Germinal center (tissue), 1 donor: ENCODE results near the gene TUBB1.
A peak's percentile ranks its signal among the peaks of the same experiment; 100 is the strongest.
"Not testable (repeated sequence)": the region's sequence is repeated elsewhere in the genome, so short reads cannot be mapped to it uniquely, and the experiment has no call there.

Source experiments
- DNase-seq: peaks from one replicate; pipeline ENCODE4 v3.0.0; 2012; ENCODE audit warnings: mixed read lengths, low spot score

The TUBB1 gene

DNA sequence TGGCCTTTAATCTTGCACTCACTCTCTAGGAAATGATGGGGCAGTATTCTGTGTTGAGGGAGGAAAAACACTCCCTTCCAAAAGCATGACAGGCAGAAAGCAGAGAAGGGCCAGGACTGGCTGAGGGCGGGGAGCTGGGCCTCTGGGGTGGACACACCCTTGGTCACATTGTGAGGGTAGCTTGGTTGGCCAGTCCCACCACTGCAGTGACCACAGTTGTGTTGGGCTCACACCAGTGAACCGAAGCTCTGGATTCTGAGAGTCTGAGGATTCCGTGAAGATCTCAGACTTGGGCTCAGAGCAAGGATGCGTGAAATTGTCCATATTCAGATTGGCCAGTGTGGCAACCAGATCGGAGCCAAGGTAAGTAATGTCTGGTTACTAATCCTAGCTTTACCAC, at the start of gene TUBB1:
TSS of gene TUBB1 (plus strand) at position 213 of the 400 bp plus-strand sequence. CDS start at position 307, 94 bp downstream.
- no peak for DNase-seq

DNA sequence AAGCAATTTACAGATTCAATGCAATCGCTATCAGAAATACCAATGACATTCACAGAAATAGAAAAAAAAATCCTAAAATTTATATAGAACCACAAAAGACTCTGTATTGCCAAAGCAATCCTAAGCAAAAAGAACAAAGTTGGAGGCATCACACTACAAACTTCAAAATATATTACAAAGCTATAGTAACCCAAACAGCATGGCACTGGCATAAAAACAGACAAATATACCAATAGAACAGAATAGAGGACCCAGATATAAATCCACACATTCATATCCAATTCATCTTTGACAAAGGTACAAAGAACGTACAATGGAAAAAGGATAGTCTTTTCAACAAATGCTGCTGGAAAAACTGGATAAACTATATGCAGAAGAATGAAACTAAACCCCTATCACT, 49.8 kb upstream of the TUBB1 start:
- no peak for DNase-seq

DNA sequence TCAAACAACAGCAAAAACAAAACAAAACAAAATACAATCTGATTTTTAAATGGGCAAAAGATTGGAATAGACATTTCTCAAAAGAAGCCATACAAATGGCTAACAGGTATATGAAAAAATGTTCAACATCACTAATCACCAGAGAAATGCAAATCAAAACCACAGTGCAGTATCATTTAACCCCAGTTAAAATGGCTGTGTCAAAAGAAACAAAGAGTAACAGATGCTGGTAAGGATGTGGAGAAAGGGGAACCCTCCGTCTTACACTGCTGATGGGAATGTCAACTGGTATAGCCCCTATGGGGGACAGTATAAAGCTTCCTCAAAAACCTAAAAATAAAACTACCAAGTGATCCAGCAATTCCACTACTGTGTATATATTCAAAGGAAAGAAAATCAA, 49.1 kb upstream of the TUBB1 start:
- DNase-seq = no peak

DNA sequence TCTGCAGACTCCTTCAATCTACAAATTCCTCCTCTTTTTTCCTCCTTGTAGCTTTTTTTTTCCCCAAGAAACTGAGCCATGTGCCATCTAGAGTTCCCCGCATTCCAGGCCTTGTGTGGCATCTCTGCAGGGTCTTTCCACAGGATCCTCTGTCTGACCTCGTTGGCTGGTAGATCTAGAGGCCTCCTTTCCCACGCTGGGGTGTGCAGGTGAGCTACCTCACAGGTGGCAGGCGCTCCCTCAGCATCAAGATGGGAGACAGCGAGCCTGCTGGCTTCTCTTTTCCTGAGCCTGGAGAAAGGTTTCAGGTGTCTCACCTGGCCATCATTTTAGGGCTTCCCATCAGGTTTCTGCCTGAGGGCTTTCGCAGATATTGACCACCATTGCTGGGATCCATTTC, 47.8 kb upstream of the TUBB1 start:
- no peak for DNase-seq

DNA sequence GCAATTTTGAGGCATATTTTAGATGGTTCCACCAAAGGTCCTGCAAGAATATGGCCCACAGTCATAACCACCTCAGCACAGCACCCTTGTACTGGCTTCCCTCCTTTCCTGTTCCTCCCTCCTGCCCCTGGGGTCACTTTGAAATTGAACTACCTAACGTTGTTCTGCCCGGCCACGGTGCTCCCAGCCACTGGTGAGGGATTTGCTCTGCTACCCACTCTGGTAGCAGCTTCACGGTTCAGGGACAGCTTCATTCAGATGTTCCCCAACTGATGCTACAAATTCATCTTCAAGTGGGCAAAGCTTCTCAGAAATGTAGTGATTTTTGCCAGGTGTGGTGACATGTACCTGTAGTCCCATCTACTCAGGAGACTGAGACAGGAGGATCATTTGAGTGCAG, 46.0 kb upstream of the TUBB1 start:
- no peak for DNase-seq

DNA sequence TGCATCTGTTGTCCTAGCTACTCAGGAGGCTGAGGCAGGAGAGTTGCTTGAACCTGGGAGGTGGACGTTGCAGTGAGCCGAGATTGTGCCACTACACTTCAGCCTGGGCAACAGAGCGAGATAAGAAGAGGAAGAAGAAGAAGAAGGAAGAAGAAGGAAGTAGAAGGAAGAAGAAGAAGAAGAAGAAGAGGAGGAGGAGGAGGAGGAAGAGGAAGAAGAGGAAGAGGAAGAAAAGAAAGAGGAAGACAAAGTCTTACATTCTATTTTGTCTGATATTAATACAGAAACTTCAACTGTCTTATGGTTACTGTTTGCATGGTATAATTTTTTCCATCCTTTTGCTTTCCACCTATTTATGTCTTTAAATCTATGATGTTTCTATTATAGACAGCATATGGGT, 45.4 kb upstream of the TUBB1 start:
- no peak for DNase-seq

DNA sequence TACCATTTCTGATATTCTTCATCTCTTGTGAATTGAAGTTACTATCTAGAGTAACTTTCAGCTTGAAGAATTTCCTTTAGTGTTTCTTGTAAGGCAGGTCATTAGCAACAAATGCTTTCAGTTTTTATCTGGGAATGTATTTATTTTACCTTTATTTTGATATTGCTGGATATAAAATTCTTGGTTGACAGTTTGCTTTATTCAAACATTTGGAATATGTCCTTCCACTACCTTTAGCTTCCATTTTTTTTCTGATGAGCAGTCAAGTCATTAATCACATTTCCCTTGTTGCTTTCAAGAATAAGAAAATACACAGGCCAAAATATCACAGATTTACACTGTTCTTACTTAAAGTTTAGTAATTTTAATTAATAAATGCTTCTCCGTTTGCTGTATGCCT, 43.9 kb upstream of the TUBB1 start:
- no peak for DNase-seq

DNA sequence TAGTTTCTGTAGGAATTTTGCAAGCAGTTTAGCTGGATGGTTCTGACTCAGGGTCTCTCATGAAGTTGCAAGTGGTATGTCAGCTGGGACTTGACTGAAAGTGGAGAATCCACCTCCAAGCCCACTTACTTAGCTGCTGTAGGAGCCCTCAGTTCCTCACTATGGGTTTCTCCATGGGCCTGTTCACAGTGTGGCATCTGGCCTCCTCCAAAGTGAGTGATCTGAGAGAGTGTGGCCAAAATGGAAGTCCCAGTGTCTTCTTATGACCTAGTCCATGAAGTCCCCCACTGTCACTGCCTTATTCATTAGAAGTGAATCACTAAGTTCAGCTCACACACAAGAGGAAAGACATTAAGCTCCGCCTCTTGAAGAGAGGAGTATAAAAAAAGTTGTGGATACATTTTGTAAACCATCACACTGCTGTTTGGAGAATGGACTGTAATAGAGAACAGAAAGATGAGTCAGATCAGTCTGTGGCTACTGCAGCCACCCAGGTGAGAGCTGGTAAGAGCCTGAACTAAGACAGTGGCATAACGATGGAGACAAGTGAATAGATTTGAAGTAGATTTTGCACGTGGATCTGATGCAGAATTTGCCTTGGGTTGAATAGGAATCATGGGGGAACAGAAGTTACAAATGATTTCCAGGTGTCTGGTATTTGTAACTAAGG, 43.0 kb upstream of the TUBB1 start:
- no peak for DNase-seq

DNA sequence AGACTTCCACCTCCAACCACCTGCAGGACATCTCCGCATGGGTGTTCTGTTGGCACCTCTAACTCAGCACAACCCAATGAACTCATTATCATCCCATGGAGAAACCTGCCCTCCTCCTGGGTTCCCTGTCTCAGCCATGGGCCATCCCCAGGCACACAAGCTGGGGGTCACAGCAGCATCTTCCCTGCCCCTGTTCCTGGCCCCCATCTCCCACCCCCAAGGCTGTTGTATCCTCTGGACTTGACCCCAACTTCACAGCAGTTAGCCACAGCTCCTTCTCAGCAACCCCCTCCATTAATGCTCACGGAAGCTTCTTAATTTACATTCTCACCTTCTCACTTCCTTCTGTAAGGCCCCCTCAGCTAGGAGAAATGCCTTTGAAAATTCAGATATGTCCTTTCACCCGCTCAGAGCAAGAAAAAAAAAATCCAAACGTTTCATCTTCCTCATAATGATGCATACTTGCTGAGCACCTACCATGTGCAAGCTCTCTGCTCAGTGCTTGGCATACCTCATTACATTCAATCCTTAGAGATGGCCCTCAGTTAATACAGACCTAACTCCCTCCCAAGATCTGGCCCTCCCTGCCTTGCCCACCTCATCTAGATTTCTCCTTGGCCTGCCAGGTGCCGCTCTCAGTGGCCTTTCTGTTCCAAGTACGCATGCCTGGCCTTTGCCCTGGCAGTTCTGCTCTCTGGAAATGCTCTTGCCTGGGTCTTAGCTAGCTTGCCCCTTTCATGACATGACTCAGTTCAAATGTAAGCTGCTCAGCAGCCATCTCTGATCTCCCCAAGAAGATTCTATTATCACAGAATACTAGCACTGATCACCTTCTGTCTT, 40.7 kb upstream of the TUBB1 start:
- no peak for DNase-seq

DNA sequence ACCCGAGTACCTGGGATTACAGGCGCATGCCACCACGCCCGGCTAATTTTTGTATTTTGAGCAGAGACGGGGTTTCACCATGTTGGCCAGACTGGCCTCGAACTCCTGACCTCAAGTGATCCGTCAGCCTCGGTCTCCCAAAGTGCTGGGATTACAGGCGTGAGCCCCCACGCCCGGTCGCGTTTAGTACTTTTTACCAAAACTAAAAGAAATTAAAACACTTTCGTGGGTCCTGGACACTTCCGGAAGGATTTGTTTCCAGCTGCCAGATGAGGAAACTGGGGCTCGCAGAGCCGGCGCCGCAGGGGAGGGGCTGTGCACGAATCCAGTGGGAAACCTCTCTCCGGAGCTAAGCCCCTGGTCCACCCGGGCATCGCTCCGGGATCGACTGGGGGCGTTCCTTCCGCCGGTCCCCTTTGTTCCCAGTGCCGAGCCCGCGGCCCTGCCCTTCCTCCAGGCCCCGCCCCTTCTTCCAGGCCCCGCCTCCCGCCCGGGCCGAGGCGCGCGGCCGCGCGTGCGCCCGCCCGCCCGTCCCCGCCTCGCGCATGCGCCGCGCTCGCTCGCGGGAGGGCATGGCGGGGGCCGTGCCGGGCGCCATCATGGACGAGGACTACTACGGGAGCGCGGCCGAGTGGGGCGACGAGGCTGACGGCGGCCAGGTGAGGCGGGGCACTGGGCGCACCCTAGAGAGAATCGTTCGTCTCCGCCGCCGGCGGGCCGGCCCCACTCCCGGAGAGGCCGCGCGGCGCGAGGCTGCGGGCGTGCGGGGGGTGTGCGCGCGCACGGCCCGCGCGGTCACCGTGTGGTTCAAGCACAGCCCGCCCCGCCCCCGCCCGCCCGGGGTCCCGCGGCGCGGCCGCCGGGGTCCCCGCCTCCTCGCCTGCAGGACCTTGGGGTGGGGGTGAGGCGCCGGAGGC, 38.3 kb upstream of the TUBB1 start, which contains the start of gene NELFCD:
TSS of gene NELFCD (plus strand) at position 546 of the 917 bp plus-strand sequence. CDS start at position 600, 54 bp downstream.
- peak; percentile 99 for DNase-seq

DNA sequence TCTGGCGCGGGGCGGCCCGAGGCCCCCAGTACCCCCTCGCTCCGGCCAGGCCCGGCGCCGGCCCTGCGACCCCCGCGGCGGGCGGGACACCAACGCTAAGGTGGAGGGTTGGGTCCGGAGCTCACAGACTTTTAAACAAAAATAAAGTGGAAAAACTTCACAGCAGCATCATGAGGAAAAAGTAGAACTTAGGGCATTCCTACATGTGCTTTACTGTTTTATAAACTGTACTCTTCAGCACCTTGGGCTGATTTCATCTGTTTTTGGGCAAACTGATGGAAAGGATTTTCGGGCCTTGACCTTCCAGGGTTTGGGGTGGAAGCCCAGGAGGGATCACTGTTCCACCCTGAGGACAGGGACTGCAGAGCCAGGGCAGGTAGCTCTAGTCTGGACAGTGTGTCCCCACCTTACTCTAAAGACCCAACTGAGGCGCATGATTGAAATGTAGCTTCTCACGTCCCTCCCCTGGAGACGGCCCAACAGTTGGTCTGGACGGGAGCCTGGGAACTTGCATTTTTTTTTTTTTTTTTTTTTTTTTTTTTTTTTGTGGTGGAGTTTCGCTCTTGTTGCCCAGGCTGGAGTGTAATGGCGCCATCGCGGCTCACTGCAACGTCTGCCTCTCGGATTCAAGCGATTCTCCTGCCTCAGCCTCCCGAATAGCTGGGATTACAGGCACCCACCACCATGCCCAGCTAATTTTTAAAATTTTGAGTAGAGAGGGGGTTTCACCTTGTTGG, 37.4 kb upstream of the TUBB1 start:
- DNase-seq = peak; percentile 22

DNA sequence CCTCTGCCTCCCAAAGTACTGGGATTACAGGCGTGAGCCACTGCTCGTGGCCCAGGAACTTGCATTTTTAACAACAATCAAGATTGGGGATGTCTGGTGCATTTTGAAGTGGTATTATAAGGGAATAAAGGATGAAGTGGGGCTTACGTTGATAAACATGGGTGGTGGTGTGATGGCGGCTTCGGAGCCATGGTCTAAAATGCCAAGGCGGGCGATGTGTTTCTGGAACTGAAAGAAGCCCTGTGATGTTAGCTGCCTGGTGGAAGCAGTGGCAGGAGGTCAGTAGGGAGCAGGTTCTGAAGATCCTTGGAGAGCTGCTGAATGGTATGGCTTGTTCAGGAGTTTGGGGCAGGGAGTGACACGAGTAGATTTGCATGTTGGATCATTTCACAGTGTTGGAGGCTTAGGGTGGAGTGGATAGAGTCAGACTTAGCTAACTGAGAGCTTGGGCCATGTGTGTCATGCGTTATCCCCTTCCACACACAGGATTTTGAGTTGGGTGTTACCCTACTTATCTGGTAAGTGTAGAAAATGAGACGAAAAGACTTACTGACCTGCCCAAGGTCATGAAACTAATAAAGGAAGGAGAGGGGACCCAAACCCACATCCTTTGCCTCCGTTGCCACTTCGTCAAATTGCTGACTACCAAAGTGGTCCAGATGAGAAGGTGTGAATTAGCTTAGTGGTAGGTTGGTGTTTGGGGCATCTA, 36.7 kb upstream of the TUBB1 start:
- DNase-seq = no peak

DNA sequence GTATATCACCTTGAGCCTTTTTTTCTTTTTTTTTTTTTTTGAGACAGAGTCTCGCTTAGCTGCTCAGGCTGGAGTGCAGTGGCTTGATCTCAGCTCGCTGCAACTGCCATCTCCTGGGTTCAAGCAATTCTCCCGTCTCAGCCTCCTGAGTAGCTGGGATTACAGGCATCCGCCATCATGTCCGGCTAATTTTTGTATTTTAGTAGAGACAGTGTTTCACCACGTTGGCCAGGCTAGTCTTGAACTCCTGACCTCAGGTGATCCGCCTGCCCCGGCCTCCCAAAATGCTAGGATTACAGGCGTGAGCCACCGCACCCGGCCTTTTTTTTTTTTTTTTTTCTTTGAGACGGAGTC, 36.1 kb upstream of the TUBB1 start:
- not testable (repeated sequence) for DNase-seq

DNA sequence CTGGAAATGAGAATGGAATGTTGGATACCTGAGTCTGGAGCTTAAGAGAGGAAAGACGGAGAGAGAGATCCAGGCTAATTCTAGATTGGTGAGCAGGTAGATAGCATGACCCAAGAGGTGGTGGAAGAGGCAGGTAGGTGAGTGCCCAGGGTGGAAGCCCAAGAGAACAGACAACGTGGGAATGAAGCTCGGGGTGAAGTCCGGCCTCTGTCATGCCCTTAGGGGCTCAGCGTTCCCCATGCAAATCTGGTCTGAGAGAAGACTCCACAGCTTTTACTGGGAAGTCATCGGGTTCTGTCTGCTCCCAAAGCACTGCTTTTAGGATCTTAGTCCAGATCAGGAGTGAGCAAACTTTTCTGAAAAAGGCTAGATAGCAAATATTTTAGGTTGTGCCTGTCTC, 34.5 kb upstream of the TUBB1 start:
- DNase-seq = no peak

DNA sequence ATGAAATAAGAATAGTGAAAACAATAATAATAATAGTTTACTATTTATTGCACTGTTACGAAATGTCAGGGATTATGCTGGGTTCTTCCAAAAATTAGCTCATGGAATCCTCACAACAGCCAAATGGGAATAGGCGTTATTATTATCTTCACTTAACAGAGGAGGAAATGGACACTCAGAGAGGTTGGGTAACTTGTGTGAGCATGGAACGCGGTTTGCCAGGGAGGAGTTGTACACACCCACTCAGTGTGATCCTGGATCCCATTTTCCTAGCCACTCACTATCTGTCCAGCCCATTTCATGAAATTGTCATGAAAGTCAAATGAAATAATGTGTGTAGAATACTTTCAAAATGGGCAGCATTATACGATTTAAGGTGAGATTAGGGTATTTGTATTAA, 33.6 kb upstream of the TUBB1 start:
- no peak for DNase-seq

DNA sequence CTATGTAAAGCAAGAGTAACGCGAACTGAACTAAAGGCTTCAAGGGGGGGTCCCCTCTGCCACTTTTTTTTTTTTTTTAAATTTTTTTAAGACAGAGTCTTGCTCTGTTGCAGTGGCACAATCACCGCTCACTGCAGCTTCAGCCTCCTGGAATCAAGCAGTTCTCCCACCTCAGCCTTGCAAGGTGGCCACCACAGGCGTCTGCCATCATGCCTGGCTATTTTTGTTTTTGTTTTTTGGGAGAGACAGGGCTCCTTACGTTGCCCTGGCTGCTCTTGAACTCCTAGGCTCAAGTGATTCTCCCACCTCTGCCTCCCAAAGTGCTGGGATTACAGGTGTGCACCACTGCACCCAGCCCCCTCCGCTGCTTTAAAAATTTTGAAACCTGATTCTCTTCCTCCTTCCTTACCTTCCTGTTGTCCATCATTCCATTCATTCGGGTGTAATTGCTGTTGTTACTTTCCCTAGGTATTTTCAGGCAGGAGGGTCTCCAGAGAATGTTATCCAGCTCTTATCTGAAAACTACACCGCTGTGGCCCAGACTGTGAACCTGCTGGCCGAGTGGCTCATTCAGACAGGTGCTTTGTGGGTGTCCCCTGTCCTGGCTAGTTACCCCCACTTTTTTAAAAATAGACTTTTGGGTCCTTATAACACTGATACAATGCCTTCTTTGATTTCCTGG, 32.8 kb upstream of the TUBB1 start:
- DNase-seq = no peak

DNA sequence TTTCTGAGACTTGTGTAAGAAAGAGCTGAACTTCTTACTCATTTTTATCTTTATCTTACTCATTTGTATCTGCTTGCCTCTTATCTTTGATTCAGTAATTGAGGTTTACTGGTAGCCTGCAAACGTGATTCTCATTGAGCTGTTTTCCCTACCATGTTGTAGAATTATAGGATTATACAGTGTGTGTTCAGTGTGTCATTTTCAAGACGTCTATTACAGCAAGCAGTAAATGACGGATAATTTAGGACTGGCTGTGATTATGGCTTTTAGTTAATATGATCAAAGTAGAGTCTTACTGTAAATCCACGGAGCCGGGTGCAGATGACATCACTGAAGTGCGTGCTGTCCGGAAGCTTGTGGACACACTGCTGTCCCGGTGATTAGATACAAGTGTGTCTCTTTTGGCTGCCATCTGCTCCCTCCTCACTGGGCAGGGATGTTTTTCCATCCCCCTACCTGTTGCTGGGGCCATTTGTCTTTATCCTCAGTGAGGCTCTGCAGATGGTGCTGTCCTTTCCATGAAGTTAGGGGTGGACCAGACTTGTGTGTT, 32.2 kb upstream of the TUBB1 start:
- no peak for DNase-seq

DNA sequence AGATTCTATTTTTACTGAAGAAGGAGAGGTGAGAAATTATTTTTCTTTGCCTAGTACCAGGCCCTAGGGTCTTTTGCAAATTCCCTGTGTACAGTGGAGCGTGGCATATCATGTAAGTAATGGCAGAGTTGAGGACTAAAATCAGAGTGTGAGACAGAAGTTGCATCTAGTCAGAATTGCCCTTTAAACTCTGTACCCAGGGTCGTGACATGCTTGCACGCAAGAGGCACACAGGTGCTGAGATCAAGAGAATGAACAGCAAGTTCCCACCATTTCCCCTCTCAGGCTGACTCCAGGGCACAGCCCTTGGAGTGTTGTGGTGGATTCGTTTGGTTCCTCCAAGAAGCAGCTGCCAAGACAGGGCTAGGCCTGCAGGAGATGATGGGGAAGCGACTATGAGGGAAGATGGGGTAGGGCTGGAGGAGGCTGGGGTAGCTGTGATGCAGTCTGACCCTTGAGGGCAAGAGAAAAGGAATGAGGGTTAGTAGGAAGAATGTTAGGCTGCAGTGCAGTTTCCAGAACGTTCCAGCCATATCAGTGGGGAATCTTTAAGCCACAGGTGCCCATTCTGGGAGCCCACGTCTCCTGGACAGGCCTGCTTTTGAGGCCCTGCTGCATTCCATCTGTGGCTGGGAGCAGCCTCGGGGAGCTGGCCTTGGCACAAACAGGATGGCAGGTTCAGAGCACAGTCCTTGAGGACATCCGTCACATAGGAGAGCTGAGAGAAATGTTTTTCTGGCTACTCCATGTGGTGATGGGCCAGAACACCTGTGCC, 31.3 kb upstream of the TUBB1 start:
- DNase-seq = no peak

DNA sequence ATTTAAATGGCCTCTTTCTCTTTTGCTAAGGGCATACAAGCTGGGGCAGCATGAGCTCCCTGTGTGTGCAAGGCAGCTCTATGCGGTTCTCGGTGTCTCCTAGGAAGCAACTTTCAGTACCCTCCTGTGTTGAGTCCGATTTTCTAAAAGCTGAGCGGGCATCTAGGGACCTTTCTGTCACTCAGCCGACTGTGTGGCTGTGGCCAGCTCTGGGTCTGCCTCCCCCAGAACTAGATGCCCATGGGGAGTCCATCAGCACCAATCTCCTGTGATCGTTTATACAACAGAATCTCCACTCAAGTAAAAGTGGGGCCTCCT, 30.7 kb upstream of the TUBB1 start:
- no peak for DNase-seq

DNA sequence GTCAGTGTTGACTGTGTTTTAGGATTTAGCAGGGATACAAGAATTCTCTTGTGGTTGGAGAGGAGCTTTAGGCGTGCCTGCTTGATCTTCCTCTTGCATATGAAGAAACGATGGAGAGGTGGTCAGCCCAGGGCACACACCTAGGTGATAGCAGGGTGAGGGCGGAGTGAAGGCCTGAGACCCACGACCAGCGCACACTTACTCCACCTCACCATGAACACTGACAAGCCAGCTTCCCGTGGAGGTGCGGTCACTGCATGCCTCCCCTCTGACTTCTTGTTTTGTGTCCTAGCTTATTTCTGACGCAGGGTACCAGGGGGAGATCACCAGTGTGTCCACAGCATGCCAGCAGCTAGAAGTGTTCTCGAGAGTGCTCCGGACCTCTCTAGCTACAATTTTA, 30.0 kb upstream of the TUBB1 start:
- DNase-seq = no peak
